CD14-positive monocyte (primary cell): Measurements from ENCODE around the gene PPIF. TPM values are rescaled to one million over a fixed set of nuclear protein-coding genes. Genes with fewer than 3 reads are reported as not detected.
"Not testable (repeated sequence)": the region's sequence is repeated elsewhere in the genome, so short reads cannot be mapped to it uniquely, and the experiment has no call there.

ENCODE experiments used
- DNase-seq, 3 donors: peaks; one replicate each; pipeline ENCODE4 v3.0.0-alpha.2; 2011 to 2022
- H2AFZ ChIP-seq: 2 replicates; pipeline ENCODE4 v1.6.0; 2012; ENCODE audit warnings: mild to moderate bottlenecking, low read depth, low read length, inconsistent platforms; ENCODE audit not compliant: insufficient read depth, poor library complexity, severe bottlenecking
- H3K27ac ChIP-seq, 2 donors: 1 replicate in 1 of 2; 2 replicates in 1 of 2; pipeline ENCODE4 v1.5.1; 2012 to 2013; ENCODE audit warnings: low read length in 2 of 2, control low read depth in 1 of 2, inconsistent platforms in 1 of 2, low read depth in 1 of 2, mild to moderate bottlenecking in 1 of 2
- H3K27me3 ChIP-seq, 2 donors: one replicate each; pipeline versions ENCODE4 v1.6.0 to v1.6.1; 2011 to 2013; ENCODE audit warnings: low read length in 2 of 2; ENCODE audit not compliant: control insufficient read depth in 2 of 2, insufficient read depth in 2 of 2
- H3K36me3 ChIP-seq, 2 donors: replicated peaks in 1 of 2; 1 replicate in 1 of 2; 2 replicates in 1 of 2; pipeline versions ENCODE4 v1.5.1 to v1.6.1; 2012 to 2013; ENCODE audit warnings: low read length in 2 of 2, control low read depth in 1 of 2, inconsistent platforms in 1 of 2, mild to moderate bottlenecking in 1 of 2; ENCODE audit not compliant: insufficient read depth in 2 of 2, control insufficient read depth in 1 of 2
- H3K4me1 ChIP-seq, 2 donors: 1 replicate in 1 of 2; 2 replicates in 1 of 2; pipeline versions ENCODE4 v1.5.1 to v1.6.1; 2012 to 2013; ENCODE audit warnings: low read length in 2 of 2, control low read depth in 1 of 2, inconsistent platforms in 1 of 2, mild to moderate bottlenecking in 1 of 2, moderate library complexity in 1 of 2; ENCODE audit not compliant: insufficient read depth in 2 of 2, control insufficient read depth in 1 of 2
- H3K4me2 ChIP-seq: replicated peaks from 2 replicates; pipeline ENCODE3; 2012; ENCODE audit warnings: low read length, moderate library complexity, mild to moderate bottlenecking; ENCODE audit not compliant: poor library complexity, severe bottlenecking; ENCODE audit errors: extremely low read depth
- H3K4me3 ChIP-seq, 3 experiments: fragments of 200-600 bp in 1 of 3; sonication (generic) in 1 of 3; replicated peaks in 1 of 3; 1 replicate in 2 of 3; 2 replicates in 1 of 3; pipeline ENCODE4 v1.5.1; 2011 to 2013; ENCODE audit warnings: low read length in 3 of 3, mild to moderate bottlenecking in 3 of 3, control low read depth in 2 of 3, low read depth in 2 of 3, inconsistent platforms in 1 of 3, moderate library complexity in 1 of 3
- H3K79me2 ChIP-seq: 2 replicates; pipeline ENCODE4 v1.6.0; 2012; ENCODE audit warnings: mild to moderate bottlenecking, control low read depth, inconsistent platforms, low read length, moderate library complexity; ENCODE audit not compliant: insufficient read depth
- H3K9ac ChIP-seq: 2 replicates; pipeline ENCODE4 v1.6.0; 2017; ENCODE audit warnings: low read length, mild to moderate bottlenecking; ENCODE audit not compliant: insufficient read depth, poor library complexity, severe bottlenecking
- H3K9me3 ChIP-seq, 2 donors: replicated peaks in 1 of 2; 1 replicate in 1 of 2; 2 replicates in 1 of 2; pipeline versions ENCODE4 v1.5.1 to v1.6.1; 2012 to 2013; ENCODE audit warnings: low read length in 2 of 2, control low read depth in 1 of 2; ENCODE audit not compliant: control insufficient read depth in 1 of 2, insufficient read depth in 1 of 2
- H4K20me1 ChIP-seq: 2 replicates; pipeline ENCODE4 v1.6.0; 2012; ENCODE audit warnings: mild to moderate bottlenecking, low read length, control low read depth, moderate library complexity; ENCODE audit not compliant: insufficient read depth
- H3K27ac Mint-ChIP-seq, 7 donors: one replicate each; pipeline ENCODE4 v1.8.0; 2020; ENCODE audit warnings: mild to moderate bottlenecking in 7 of 7, mixed read lengths in 7 of 7, moderate library complexity in 6 of 7, inconsistent platforms in 2 of 7
- H3K27me3 Mint-ChIP-seq, 3 donors: one replicate each; pipeline ENCODE4 v1.8.0; 2021 to 2022; ENCODE audit warnings: low read depth in 3 of 3, mild to moderate bottlenecking in 3 of 3, mixed read lengths in 3 of 3, moderate library complexity in 3 of 3, inconsistent platforms in 1 of 3
- H3K36me3 Mint-ChIP-seq, 2 donors: one replicate each; pipeline ENCODE4 v1.8.0; 2020; ENCODE audit warnings: mixed read lengths in 2 of 2, inconsistent platforms in 1 of 2, mild to moderate bottlenecking in 1 of 2
- H3K4me1 Mint-ChIP-seq: one replicate; pipeline ENCODE4 v1.8.0; 2020; ENCODE audit warnings: mild to moderate bottlenecking, mixed read lengths
- H3K4me3 Mint-ChIP-seq, 2 donors: one replicate each; pipeline ENCODE4 v1.8.0; 2020; ENCODE audit warnings: mild to moderate bottlenecking in 2 of 2, mixed read lengths in 2 of 2, moderate library complexity in 1 of 2
- H3K9me3 Mint-ChIP-seq, 7 donors: one replicate each; pipeline ENCODE4 v1.8.0; 2020 to 2022; ENCODE audit warnings: mixed read lengths in 7 of 7, mild to moderate bottlenecking in 6 of 7, moderate library complexity in 6 of 7, inconsistent platforms in 2 of 7
- CTCF ChIP-seq: fragments of 200-600 bp; IDR thresholded peaks from one replicate; pipeline ENCODE4 v1.8.0; 2022; ENCODE audit warnings: antibody characterized with exemption, mild to moderate bottlenecking
- WGBS: methylation state at CpG from one replicate; pipeline ENCODE4 v1.1.5; 2013; ENCODE audit warnings: missing lambda C conversion rate; ENCODE audit not compliant: insufficient coverage; 5-methylcytosine and 5-hydroxymethylcytosine counted together
- intact Hi-C, 2 donors: fragments of 100-400 bp; cut with micrococcal nuclease; formaldehyde crosslinking; loops; one replicate each; pipeline versions ENCODE4 v1.15.0 to v1.15.1; 2023
- polyA plus RNA-seq, 3 donors: library from polyadenylated mRNA; depleted of rRNA in 1 of 3; unstranded in 2 of 3; stranded (reverse) in 1 of 3; fragments of 300-500 nt in 2 of 3; fragments of >200 nt in 1 of 3; fragmentation: Illumina TruSeq in 2 of 3; gene quantifications; 1 replicate in 2 of 3; 2 replicates in 1 of 3; pipeline ENCODE4 v1.2.3, GENCODE V29; 2012 to 2021

PPIF gene
- polyA plus RNA-seq, 3 donors = 36.6 to 1,064 (median 52.3) TPM

GRCh38 chr10:79336276-79336675 lies 11.0 kb upstream of the PPIF start:
- Histone ChIP-seq H2AFZ (no peak overlapping the region), H3K79me2 (no peaks in the 10 kb centered on the region), H3K36me3 (no peaks in the 10 kb centered on the region), H3K27me3 (no peaks in the 10 kb centered on the region), H3K9ac (no peak overlapping the region), H3K4me1 (peaks cover 10 to 11% of the 10 kb centered on the region in 2 donors), H4K20me1 (no peaks in the 10 kb centered on the region), H3K4me3 (no peak overlapping the region), H3K27ac (no peak overlapping the region), H3K9me3 (no peaks in the 10 kb centered on the region), H3K4me2 (no peak overlapping the region)
- TF ChIP-seq CTCF = no peak
- no peak overlapping the region for H3K4me3 Mint-ChIP-seq
- H3K4me1 Mint-ChIP-seq = peaks cover 19% of the 10 kb centered on the region
- WGBS = 100% methylated on average over 2 of the region's 3 CpGs
- intact Hi-C loops = no loop called here
- H3K9me3 Mint-ChIP-seq = peaks cover 0 to 7% (median 3%) of the 10 kb centered on the region in 7 donors
- DNase-seq = peak in 1 of 3 donors; percentile 5
- H3K27ac Mint-ChIP-seq = peak overlapping the region in 4 of 7 donors; percentile 5 to 81 (median 33)
- H3K27me3 Mint-ChIP-seq = peaks cover 3 to 7% (median 5%) of the 10 kb centered on the region in 3 donors
- peaks cover 0 to 3% of the 10 kb centered on the region in 2 donors for H3K36me3 Mint-ChIP-seq

- Histone ChIP-seq H3K4me3 (no peak overlapping the region), H3K79me2 (no peaks in the 10 kb centered on the region), H3K36me3 (no peaks in the 10 kb centered on the region), H3K9me3 (no peaks in the 10 kb centered on the region), H2AFZ (no peak overlapping the region), H3K4me1 (peaks cover 5 to 6% of the 10 kb centered on the region in 2 donors), H4K20me1 (no peaks in the 10 kb centered on the region), H3K27me3 (no peaks in the 10 kb centered on the region), H3K27ac (no peak overlapping the region), H3K9ac (no peak overlapping the region), H3K4me2 (no peak overlapping the region)
- H3K9me3 Mint-ChIP-seq = peaks cover 0 to 7% (median 3%) of the 10 kb centered on the region in 7 donors
- H3K36me3 Mint-ChIP-seq = peaks cover 0 to 3% of the 10 kb centered on the region in 2 donors
- no peak for TF ChIP-seq CTCF
- intact Hi-C loops = no loop called here
- peak in 1 of 3 donors; percentile 12 for DNase-seq
- H3K4me1 Mint-ChIP-seq = peaks cover 14% of the 10 kb centered on the region
- WGBS = 65% methylated on average over 4 of the region's 7 CpGs
- H3K27ac Mint-ChIP-seq = peak overlapping the region in 3 of 7 donors; percentile 7 to 81 (median 20)
- H3K4me3 Mint-ChIP-seq = no peak overlapping the region
- H3K27me3 Mint-ChIP-seq = peaks cover 3 to 7% (median 5%) of the 10 kb centered on the region in 3 donors
Measured at GRCh38 chr10:79336739-79337138, 10.5 kb upstream of the PPIF start.

GRCh38 chr10:79337783-79338469 lies 9.3 kb upstream of the PPIF start:
- intact Hi-C loops, H3K4me1 Mint-ChIP-seq: not testable (repeated sequence)

More at GRCh38 chr10:79337783-79338469, 9.3 kb upstream of the PPIF start:
- H3K27ac Mint-ChIP-seq = peak overlapping the region in 4 of 7 donors; percentile 53 to 74 (median 58)
- H3K27ac ChIP-seq, DNase-seq, H3K4me3 Mint-ChIP-seq, H3K27me3 ChIP-seq, H3K4me3 ChIP-seq, H3K9ac ChIP-seq, H3K9me3 Mint-ChIP-seq, H3K4me2 ChIP-seq, H3K27me3 Mint-ChIP-seq, H3K36me3 Mint-ChIP-seq, H2AFZ ChIP-seq, H3K79me2 ChIP-seq, H3K4me1 ChIP-seq, H3K36me3 ChIP-seq, H4K20me1 ChIP-seq, H3K9me3 ChIP-seq: not testable (repeated sequence)
- WGBS = no CpG with 5 or more reads among the region's 11 CpGs
